ENCODE measurements around the gene SLC28A1.

The SLC28A1 gene

GRCh38 chr15:84911879-84912660 lies 27.6 kb downstream of the SLC28A1 start:
- DNase-seq (ENCODE audit: low read depth): peak; percentile 97
- no peak overlapping the region for H3K4me3 ChIP-seq (ENCODE audit: control insufficient read depth, low read depth, low read length)
- TF ChIP-seq CTCF (IDR thresholded peaks at IDR 0.05; ENCODE audit: control insufficient read depth, insufficient read depth, low read depth, low read length, missing control alignments): no peak

DNA sequence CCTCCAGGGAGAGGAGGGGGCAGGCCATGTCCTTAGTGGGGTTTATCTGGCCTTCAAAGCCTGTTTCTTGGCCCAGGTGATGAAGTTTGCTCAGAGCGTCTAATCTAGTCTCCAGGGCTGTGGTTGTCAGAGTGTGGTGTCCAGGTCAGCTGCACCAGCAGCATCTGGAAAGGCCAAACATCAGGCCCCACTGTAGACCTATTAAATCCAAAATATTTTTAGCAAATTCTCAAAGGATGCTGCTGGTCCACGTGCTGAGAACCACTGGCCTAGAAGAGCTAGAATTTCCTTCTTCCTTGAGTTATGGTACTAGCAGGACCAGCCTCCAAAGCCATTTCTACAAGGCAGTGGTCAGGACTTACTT lies 28.9 kb downstream of the SLC28A1 start:
- no peak overlapping the region for H3K4me3 ChIP-seq (ENCODE audit: control insufficient read depth, low read depth, low read length)
- no peak for DNase-seq (ENCODE audit: low read depth)
- TF ChIP-seq CTCF (IDR thresholded peaks at IDR 0.05; ENCODE audit: control insufficient read depth, insufficient read depth, low read depth, low read length, missing control alignments): no peak

DNA sequence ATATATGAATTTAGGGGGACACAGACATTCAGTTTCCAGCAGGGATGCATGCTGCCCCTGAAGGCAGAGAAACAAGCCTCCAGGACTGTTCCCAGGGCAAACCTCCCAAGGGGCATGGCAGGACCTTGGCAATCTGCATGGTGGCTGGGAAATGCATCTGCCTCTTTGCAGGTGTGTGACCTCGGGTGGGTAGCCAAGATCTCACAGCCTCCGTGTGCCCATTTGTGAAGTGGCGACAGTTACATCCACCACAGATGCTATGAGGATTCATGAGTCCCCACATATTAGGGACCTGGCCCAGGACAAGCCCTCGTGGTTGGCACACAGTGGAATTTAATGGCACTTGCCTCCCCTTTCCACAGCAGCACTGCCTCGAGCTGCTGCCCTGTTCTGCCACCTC lies 29.9 kb downstream of the SLC28A1 start:
- no peak for DNase-seq (ENCODE audit: low read depth)
- H3K4me3 ChIP-seq (ENCODE audit: control insufficient read depth, low read depth, low read length): no peak overlapping the region
- no peak for TF ChIP-seq CTCF (IDR thresholded peaks at IDR 0.05; ENCODE audit: control insufficient read depth, insufficient read depth, low read depth, low read length, missing control alignments)

- no peak overlapping the region for H3K4me3 ChIP-seq (ENCODE audit: control insufficient read depth, low read depth, low read length)
- no peak for TF ChIP-seq CTCF (IDR thresholded peaks at IDR 0.05; ENCODE audit: control insufficient read depth, insufficient read depth, low read depth, low read length, missing control alignments)
- DNase-seq (ENCODE audit: low read depth): peak; percentile 63
These were observed 30.6 kb downstream of the SLC28A1 start for GRCh38 chr15:84914909-84915605.

GRCh38 chr15:84915606-84915958 lies 31.1 kb downstream of the SLC28A1 start:
- TF ChIP-seq CTCF (IDR thresholded peaks at IDR 0.05; ENCODE audit: control insufficient read depth, insufficient read depth, low read depth, low read length, missing control alignments): no peak
- DNase-seq (ENCODE audit: low read depth): no peak
- no peak overlapping the region for H3K4me3 ChIP-seq (ENCODE audit: control insufficient read depth, low read depth, low read length)

DNA sequence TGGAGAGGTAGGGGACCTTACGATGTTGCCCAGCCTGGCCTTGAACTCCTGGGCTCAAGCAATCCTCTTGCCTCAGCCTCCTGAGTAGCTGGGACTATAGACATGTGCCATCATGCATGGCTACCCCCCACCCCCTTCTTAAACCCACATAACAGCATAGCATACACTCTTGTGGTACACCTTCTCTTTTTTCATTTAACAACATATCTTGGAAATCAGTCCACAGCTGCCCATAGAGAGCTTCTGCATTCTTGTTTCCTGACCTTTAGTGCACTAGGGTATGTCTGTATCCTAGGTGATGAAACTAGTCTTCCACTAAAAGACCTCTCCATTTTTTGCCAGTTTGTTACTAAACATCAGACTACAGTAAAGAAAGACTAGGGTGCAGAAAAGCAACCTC lies 33.0 kb downstream of the SLC28A1 start:
- no peak for TF ChIP-seq CTCF (IDR thresholded peaks at IDR 0.05; ENCODE audit: control insufficient read depth, insufficient read depth, low read depth, low read length, missing control alignments)
- H3K4me3 ChIP-seq (ENCODE audit: control insufficient read depth, low read depth, low read length): no peak overlapping the region
- no peak for DNase-seq (ENCODE audit: low read depth)

Data from AG09309 (cell line).